GM15510 (cell line): ENCODE data around the gene DDX25.
A peak's percentile ranks its signal among the peaks of the same experiment; 100 is the strongest.

ENCODE experiments used
- POLR2A ChIP-seq: IDR thresholded peaks from 3 replicates; pipeline ENCODE4 v1.6.1; 2011; ENCODE audit warnings: borderline replicate concordance; ENCODE audit not compliant: insufficient read length; ENCODE audit errors: extremely low read depth

DDX25 gene

DNA sequence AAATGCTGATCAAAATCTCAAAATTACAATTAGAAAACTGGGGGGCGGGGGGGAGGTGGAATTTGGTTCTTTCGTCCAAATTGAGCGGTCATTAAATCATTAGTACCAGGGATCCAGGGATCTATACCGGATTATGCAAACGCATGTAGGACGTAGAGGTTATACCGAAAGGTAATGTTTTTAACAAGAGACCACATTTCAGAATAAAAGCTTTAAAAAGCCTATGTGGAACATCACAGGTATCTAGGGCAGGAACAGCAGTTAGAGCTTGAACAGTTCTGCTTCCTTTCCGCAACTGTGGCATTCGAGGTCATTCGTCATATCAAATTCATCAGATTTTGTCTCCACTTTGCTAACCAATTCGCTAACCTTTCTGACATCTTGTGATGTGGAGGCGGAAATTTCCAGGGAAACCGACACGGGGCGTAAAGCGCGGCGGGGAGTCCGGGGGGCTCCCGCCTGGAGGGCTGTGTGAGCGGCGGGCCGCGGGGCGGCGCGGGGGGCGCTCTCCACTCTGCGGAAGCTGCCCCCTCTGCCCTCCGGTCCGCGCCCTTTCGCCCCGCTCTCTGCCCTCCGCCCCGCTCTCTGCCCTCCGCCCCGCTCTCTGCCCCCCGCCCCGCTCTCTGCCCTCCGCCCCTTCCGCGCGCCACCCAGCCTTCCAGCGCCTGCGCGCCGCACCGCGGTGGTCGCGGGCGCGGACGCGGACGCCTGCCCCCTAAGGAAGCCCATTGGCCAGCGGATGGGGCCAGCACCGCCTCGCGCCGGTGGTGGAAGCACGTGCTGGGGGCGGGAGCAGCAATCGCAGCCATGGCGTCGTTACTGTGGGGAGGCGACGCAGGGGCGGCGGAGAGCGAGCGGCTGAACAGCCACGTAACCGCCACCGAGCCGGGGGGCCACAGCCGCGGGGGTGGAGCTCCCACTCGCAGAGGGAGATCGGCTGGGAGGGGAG, at the start of gene DDX25:
TSS of gene DDX25 (plus strand) at position 798 of the 949 bp plus-strand sequence. CDS start at position 808, 10 bp downstream.
- TF ChIP-seq POLR2A, result no peak

- TF ChIP-seq POLR2A, result no peak
Measured at GRCh38 chr11:125869521-125869920, 34.8 kb upstream of the DDX25 start.

DNA sequence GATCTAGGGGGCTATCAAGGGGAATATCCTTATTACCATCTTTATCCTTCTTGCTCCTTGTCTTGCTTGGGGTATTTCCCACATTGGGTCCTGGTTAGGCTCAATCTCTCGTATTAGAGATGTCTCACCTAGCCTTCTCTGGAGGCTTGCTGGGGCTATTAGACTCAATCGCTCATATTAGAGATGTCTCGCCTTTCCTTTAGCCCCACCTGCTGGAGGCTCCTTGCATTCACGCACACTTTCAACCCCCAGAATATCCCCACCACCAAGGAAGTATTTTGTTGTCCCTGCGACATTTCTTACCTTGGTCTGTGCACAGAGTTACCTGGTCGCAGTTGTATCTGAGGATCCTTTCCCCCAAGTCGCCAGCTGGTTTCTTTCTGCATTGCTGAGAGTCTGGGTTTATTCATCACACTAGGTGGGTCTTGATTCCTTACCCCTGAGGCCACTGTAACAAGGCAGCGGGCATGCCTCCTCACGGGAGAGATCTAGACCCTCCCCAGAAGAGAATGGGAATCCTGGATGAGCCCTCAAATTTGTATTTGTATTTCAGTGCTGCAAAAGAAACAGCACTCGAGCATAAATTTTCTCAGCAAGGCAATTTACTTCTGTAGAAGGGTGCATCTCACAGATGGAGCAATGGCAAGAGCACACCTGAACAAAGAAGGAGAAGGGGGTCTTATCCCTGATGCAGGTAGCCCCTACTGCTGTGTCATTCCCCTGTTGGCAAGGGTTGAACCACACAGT, 32.7 kb upstream of the DDX25 start:
- no peak for TF ChIP-seq POLR2A

GRCh38 chr11:125872138-125872491, 32.2 kb upstream of the DDX25 start:
- TF ChIP-seq POLR2A, result no peak

DNA sequence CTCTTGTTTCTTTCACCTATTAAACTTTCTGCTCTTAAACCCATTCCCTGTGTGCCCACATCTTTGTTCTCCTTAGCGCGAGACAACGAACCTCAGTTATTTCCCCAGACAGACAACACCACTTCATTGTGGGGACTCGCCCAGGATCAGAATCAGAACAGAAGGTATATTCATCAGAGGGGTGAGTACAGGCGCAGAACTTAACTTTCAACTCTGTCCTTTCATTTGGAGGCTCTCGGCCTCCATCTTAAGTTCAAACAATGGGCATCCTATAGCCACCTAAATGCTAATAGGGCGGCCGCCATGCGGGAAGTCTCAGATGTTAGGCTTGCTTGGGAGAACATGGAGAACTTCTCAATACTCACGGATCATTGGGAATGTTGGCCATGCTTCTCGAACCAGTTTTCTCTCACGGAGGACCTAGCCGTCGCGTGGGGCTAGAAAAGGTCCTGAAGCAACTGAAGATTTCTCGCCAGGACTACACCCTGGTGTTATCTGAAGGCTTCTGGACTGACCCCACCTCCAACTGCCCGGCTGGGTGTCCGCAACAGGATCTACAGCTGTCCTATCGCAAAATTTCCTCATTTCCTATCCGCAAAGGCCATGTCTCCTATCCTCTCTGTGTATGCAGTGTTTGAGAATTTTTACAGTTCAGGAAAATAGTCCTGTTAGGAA, 30.3 kb upstream of the DDX25 start:
- TF ChIP-seq POLR2A, result no peak

DNA sequence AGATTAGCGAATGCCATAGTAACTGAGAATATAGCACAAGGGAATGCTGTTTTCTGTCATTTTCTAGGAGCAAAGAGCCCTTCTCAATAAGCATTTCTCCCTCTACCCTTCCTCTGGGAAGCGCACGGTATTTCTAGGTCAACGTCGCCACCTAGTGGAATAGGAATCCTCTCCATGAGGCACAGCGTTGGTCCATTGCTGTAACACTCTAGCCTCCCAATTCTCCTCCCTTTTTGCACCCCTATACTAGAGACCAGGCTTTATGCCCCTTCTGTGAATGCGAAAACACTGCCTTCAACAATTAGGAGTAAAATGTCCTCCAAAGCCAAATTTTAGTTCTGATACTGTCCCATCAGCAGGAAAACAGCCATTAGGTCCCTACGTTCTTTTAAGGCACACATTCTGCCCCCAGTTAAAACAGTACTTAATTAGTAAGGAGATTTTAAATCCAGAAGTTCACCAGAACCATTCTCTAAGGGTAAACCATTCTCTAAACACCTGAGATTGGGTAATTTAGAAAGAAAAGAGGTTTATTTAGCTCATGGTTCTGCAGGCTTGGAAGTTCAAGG, 29.7 kb upstream of the DDX25 start:
- no peak for TF ChIP-seq POLR2A

GRCh38 chr11:125881291-125881690, 23.0 kb upstream of the DDX25 start:
- no peak for TF ChIP-seq POLR2A

- no peak for TF ChIP-seq POLR2A
Measured at GRCh38 chr11:125883375-125883774, 20.9 kb upstream of the DDX25 start.

- TF ChIP-seq POLR2A, result peak; percentile 50
Measured at GRCh38 chr11:125886997-125887372, 17.3 kb upstream of the DDX25 start.

- TF ChIP-seq POLR2A, result peak; percentile 76
Measured at GRCh38 chr11:125887373-125888324, 16.7 kb upstream of the DDX25 start, which contains the start of gene HYLS1. Gene HYLS1, plus strand, starts transcription at chr11:125887668. Its CDS starts 11,701 bp downstream, at chr11:125899369.

DNA sequence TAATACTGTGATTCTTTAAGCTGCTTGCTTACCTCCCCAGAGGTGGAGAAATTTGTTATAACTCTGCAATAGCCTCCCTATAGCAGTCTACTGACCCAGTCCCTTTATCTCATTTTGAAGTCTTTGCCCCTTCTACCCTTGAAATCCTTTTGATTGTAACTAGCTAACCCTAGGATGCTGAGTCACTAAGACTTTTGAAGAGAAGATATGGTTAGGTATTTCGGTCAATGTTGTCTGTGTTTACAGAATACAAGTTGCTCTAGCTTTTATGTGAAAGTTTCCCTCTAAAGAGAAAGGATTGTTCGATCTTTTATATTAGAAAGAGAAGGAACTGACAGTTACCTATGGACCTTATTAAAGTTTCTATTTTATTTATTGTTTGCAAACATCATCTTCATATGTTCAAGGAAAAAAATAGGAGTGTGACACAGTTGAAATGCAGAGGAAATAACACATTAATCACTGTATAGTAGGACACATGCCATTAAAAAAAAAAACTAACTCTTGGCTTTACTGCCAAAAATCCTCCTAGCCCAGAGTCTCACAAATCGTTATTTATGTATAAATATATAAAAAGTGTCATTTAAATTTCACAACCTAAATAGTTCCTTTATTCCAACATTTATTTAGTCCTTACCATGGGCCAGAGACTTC, 13.7 kb upstream of the DDX25 start:
- TF ChIP-seq POLR2A, result no peak

- TF ChIP-seq POLR2A, result no peak
Measured at GRCh38 chr11:125892071-125892470, 12.2 kb upstream of the DDX25 start.

DNA sequence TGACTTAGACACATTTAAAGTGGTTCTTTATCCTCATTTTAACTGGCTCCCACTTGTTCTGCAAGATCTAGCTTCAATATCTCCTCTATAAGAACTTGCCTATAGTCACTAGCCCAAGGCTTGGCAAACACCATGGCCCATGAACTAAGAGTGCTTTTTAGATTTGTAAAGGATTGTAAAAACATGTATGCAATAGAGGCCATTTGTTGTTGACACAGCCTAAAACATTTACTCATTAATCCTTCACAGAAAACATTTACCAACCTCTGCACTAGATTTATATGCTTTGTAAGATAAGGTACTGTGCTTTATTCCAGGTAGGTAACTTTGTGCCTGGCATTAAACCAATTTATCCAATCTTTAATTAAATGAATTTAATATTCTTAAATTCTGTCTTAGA, 11.3 kb upstream of the DDX25 start:
- no peak for TF ChIP-seq POLR2A
